Muscle layer of colon (tissue), 2 donors: ENCODE measurements around the gene RAB1B.
A peak's percentile ranks its signal among the peaks of the same experiment; 100 is the strongest.
"Not testable (repeated sequence)": the region's sequence is repeated elsewhere in the genome, so short reads cannot be mapped to it uniquely, and the experiment has no call there.

Experiments
- H3K27ac ChIP-seq: one replicate; pipeline ENCODE4 v1.7.0; 2013; ENCODE audit warnings: low read depth, mild to moderate bottlenecking, low read length, moderate library complexity
- H3K27me3 ChIP-seq, 2 donors: one replicate each; pipeline ENCODE4 v1.7.0; 2013; ENCODE audit warnings: low read length in 2 of 2, mild to moderate bottlenecking in 2 of 2; ENCODE audit not compliant: insufficient read depth in 2 of 2, control insufficient read depth in 1 of 2
- H3K36me3 ChIP-seq: one replicate; pipeline ENCODE4 v1.7.0; 2013; ENCODE audit warnings: mild to moderate bottlenecking, low read length; ENCODE audit not compliant: insufficient read depth
- H3K4me1 ChIP-seq: one replicate; pipeline ENCODE4 v1.7.0; 2013; ENCODE audit warnings: mild to moderate bottlenecking, low read length; ENCODE audit not compliant: insufficient read depth
- H3K4me3 ChIP-seq, 2 donors: one replicate each; pipeline ENCODE4 v1.7.0; 2013; ENCODE audit warnings: low read length in 2 of 2, low read depth in 1 of 2, mild to moderate bottlenecking in 1 of 2, moderate library complexity in 1 of 2
- H3K9ac ChIP-seq: one replicate; pipeline ENCODE4 v1.7.0; 2013; ENCODE audit warnings: low read length
- H3K9me3 ChIP-seq: one replicate; pipeline ENCODE4 v1.7.0; 2013; ENCODE audit warnings: mild to moderate bottlenecking, low read length
- donor health status: abdominal sarcoma.
- donor health status: Adenocarcinoma of cecum.

The RAB1B gene

DNA sequence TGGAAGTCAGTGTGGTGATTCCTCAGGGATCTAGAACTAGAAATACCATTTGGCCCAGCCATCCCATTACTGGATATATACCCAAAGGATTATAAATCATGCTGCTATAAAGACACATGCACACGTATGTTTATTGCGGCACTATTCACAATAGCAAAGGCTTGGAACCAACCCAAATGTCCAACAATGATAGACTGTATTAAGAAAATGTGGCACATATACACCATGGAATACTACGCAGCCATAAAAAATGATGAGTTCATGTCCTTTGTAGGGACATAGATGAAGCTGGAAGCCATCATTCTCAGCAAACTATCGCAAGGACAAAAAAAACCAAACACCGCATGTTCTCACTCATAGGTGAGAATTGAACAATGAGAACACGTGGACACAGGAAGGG, 52.3 kb downstream of the RAB1B start:
- not testable (repeated sequence) for H3K9me3 ChIP-seq, H3K27ac ChIP-seq, H3K36me3 ChIP-seq, H3K9ac ChIP-seq, H3K27me3 ChIP-seq, H3K4me3 ChIP-seq
- peaks cover 23% of the 10 kb centered on the region for H3K4me1 ChIP-seq

- Histone ChIP-seq H3K9ac (no peak overlapping the region), H3K27ac (no peak overlapping the region), H3K27me3 (no peaks in the 10 kb centered on the region), H3K4me1 (peaks cover 24% of the 10 kb centered on the region), H3K36me3 (no peaks in the 10 kb centered on the region), H3K9me3 (no peaks in the 10 kb centered on the region), H3K4me3 (no peak overlapping the region)
Measured at GRCh38 chr11:66321606-66322005, 53.2 kb downstream of the RAB1B start.

GRCh38 chr11:66322732-66323427, 54.4 kb downstream of the RAB1B start:
- Histone ChIP-seq H3K36me3 (no peaks in the 10 kb centered on the region), H3K4me1 (peaks cover 29% of the 10 kb centered on the region), H3K27ac (no peak overlapping the region), H3K27me3 (no peaks in the 10 kb centered on the region), H3K9me3 (no peaks in the 10 kb centered on the region), H3K4me3 (no peak overlapping the region), H3K9ac (no peak overlapping the region)

GRCh38 chr11:66323684-66324083, 55.2 kb downstream of the RAB1B start:
- Histone ChIP-seq H3K9ac (no peak overlapping the region), H3K27ac (no peak overlapping the region), H3K36me3 (no peaks in the 10 kb centered on the region), H3K27me3 (no peaks in the 10 kb centered on the region), H3K4me1 (peaks cover 29% of the 10 kb centered on the region), H3K9me3 (no peaks in the 10 kb centered on the region), H3K4me3 (no peak overlapping the region)

DNA sequence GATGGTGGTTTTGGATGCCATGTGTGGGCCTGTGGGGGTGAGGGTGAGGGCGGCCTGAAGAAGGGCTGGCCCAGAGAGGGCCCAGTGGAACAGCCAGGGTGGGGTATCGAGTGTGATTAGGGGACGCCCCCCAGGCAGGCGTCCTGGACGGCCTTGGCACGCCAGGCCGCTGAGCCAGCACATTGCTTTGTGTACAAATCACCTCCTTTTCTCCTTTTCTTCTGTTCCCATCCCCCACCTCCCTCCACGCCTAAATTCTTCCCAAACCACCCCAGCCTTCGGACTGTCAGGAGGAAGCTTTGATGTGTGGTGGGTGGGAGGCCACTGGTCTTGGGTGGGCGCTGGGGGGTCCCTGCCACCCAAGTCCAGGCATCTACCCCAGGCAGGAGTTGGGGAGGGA, 56.2 kb downstream of the RAB1B start:
- H3K9ac ChIP-seq: no peak overlapping the region
- no peak overlapping the region for H3K27ac ChIP-seq
- H3K27me3 ChIP-seq: no peaks in the 10 kb centered on the region
- H3K9me3 ChIP-seq: no peaks in the 10 kb centered on the region
- H3K36me3 ChIP-seq: no peaks in the 10 kb centered on the region
- H3K4me3 ChIP-seq: no peak overlapping the region
- peaks cover 29% of the 10 kb centered on the region for H3K4me1 ChIP-seq

DNA sequence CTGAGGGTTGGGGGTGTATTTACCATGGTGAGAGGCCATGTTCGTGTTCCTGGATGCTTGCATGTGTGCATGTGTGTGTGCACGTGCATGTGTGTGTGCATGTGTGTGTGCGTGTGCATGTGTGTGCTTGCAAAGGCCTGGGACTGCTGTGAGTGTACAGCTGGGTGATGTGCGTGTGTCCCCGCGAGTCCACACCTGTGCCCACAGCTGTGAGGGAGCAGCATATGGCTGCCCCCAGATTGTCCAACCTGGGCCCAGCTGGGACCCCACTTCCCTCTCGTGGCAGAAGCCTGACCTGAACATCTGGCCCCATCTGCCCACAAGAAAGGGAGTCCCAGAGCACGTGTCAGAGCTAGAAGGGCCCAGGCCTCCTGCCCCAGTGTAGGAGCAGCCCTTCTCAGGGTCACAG, 56.8 kb downstream of the RAB1B start:
- no peak overlapping the region for H3K9ac ChIP-seq
- H3K36me3 ChIP-seq: no peaks in the 10 kb centered on the region
- no peaks in the 10 kb centered on the region for H3K27me3 ChIP-seq
- H3K4me3 ChIP-seq: no peak overlapping the region
- no peaks in the 10 kb centered on the region for H3K9me3 ChIP-seq
- no peak overlapping the region for H3K27ac ChIP-seq
- H3K4me1 ChIP-seq: peaks cover 29% of the 10 kb centered on the region

GRCh38 chr11:66326261-66327111, 58.0 kb downstream of the RAB1B start:
- Histone ChIP-seq H3K4me3 (no peak overlapping the region), H3K9ac (no peak overlapping the region), H3K27ac (peak overlapping the region; percentile 19), H3K27me3 (no peaks in the 10 kb centered on the region), H3K36me3 (no peaks in the 10 kb centered on the region), H3K9me3 (no peaks in the 10 kb centered on the region), H3K4me1 (peaks cover 29% of the 10 kb centered on the region)
